Hematopoietic multipotent progenitor cell (in vitro differentiated cells): ENCODE data around the gene C14orf180. TPM values are rescaled to one million over a fixed set of nuclear protein-coding genes. Genes with fewer than 3 reads are reported as not detected.

Source experiments
- DNase-seq, 3 donors: peaks; one replicate each; pipeline ENCODE4 v3.0.0-alpha.2; 2011 to 2015; ENCODE audit warnings: low read depth in 2 of 3, low spot score in 2 of 3
- total RNA-seq: library from RNA; depleted of rRNA; stranded (reverse); fragments of >200 nt; gene quantifications from one replicate; pipeline ENCODE4 v1.2.3, GENCODE V29; 2012

Gene C14orf180
- total RNA-seq, 1 donor: not detected

DNA sequence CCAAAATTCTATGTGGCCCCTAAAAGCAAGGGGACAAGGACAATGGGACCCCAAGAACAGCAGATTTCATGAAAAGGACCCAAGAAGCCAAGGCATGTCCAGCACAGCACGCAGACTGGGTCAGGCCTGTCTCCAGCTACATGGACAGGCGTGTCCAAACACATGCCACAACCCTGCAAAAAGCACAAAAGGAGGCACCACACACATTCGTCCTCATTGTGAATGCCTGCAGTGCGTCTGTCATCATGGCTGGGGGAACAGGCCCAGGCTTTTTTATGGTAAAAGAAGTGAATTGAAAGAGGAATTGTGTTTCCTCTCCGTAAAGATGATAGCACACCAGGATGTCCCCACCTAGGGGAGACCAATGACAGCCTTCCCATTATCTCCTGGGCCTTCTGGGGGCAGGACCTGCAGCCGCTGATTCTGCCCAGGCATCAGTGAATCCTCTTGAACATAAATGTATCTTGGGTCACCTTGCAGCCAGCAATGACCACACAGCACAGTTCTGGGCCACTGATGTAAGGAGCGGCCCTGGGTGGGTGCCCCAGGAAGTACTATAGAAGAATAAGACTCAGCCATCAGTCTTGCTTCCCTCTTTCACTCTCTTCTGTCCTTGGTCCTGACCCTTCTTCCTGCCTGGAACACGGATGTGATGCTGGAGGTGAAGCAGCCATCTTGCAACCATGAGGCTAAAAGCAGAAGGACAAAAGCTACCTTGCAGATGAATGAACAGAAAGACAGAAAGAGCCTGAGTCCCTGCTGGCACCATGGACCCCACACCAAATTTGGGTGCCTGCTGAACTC lies 29.8 kb upstream of the C14orf180 start:
- DNase-seq: no peak

DNA sequence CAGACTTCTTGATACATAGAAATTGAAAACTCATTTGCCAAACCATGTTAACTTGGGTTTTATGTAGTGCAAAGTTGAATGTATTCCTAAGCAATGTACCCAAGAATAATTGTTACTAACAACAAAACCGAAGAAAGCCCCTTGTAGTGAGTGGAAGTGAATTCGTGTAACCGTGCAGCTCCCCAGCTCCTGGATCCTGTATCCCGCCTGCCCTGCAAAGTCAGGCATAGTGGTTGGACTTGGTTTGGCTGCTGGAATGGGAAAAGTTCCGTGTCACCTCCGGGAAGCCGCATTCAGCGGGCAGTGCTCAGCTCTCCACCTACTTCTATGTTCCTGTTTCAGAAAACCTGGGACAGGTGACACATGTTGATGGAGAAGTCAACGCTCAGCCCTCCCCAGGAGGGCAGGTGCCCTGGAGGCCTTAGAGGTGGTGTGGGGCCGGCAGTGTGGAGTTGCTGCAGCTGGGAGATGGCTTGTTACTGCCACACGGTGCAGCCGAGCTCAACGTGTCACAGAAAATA lies 29.2 kb upstream of the C14orf180 start:
- no peak for DNase-seq

DNA sequence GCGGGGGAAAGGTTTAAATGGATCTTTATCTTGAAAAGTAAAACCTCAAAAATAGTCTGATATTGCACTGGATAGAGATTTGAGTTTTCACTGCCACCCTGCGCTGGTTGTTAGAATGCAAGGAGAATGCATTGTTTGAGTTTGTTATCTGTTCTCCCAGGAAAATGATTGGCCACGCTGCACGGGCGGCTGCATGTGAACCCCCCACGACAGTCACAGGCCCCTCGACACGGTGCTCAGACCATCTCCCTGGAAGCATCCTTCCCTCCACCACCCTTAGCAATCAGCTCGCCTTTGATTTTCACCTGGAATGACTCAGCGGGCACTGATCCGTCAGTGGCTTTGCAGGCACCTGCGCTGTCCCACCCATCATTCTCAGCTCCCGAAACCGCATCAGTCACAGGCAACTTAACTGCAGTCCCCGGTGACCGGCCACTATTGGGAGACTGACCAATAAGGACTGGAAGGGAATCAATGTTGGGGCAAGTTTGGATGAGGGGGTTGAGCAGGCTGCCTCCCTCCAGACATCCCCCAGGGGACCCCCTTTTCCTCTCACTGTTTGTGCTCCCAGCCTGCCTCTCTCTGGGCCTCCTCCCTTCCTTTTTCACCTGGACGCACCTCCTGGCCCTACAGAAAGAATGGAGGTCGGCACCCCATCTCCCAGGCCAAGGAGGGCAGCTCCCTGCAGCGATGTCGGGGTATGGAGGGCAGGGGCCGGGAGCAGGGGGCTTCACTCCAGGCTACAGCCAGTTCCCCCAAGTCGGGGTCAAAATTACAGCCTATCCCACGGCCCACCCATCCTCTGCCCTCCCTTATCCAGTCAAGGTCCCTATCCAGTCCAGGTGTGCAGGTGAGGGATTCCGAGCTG lies 28.5 kb upstream of the C14orf180 start:
- no peak for DNase-seq

DNA sequence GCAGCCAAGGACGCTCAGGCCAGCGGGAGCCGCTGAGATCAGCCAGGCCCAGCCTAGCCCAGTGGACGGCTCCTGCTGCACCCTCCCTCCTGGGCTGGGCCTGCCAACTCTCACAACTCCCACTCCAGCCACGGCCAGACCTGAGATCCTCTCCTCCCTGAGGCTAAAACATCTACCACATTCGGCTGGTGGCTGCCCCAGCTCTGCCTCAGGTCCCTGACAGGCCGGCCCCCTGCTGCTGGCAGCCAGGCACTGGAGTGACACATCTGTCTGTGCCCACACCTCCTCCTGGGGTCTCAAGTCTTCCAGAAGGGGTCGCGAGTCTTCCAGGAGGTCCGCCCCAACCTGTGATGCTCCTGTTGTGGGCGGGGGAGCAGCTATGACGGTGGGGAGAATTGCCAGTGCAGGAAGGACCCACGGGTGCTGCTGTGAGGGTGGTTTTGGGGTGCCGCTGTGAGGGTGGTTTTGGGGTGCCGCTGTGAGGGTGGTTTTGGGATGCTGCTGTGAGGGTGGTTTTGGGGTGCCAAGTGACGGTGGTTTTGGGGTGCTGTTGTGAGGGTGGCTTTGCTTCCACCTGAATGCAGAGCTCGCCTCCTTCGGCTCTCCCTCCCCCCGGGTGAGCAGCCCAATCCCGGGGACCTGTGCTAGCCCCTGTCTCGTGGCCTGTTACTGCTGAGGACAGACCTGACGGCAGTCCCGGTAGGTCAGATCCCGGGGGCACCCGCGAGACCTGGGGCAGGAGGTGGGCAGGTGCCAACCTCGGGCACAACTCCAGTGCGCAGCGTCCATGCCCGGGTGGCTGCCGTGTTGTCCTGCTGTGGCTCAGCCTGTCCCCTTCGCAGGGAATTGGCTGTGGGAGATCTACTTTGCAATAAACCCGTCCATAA lies 27.5 kb upstream of the C14orf180 start:
- no peak for DNase-seq

DNA sequence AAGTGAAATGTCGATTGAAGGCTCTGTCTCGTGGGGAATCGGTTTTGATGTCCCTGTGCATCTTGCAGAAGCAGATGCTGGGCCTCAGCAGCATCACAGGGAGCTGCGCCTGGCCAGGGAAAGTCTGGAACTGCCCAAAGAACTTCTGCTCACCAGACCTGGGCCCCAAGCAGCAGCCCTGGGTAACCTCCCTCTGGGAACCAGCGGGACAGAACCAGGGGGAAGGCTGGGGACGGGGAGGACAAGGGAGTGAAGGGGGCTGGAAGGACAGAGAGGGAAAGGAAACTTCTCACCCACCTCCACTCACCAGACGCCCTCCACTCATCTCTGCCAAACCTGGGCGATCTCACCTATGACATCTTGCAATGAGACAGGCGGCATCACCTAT lies 26.8 kb upstream of the C14orf180 start:
- no peak for DNase-seq

DNA sequence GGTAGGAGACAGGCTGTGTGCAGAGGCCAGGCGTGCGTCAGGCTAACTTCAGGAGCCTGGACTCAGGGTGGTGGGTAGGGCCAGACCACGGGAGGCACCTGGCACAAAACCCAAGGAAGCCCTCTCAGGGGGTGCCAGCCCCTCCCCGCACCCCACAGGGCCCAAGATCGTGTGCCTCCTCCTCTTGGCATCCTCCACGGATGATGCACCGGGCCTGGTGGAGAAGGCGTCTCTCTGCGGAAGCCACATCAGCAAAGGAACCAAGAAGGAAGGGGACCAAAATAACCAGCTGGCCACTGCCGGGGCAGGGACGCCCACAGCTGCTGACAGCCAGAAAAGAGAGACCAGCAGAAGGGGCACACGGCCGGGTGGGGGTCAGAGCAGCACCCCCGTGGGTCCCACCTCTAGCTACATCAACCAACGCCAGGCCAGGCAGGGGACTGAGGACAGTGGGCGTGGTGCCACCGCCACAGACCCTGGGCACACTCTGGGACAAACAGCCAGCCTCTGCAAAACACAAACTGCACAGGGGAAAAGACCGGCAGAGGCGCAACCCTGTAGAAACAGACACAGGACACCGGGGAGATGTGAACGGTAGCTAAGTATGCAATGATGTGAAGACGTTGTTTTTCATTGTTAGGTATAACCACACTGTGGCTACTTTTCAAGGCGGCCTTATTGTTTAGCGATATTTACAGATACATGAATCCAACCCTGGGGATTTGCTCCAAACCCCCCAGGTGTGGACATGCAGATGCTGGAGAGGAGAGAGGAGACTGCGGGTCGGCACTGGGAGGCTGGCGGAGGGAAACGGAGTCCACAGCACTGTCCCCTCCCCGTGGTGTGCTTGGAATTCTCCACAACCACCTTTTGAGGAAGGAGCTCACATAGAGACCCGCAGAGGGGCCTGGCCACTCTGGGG lies 26.1 kb upstream of the C14orf180 start:
- DNase-seq: no peak

DNA sequence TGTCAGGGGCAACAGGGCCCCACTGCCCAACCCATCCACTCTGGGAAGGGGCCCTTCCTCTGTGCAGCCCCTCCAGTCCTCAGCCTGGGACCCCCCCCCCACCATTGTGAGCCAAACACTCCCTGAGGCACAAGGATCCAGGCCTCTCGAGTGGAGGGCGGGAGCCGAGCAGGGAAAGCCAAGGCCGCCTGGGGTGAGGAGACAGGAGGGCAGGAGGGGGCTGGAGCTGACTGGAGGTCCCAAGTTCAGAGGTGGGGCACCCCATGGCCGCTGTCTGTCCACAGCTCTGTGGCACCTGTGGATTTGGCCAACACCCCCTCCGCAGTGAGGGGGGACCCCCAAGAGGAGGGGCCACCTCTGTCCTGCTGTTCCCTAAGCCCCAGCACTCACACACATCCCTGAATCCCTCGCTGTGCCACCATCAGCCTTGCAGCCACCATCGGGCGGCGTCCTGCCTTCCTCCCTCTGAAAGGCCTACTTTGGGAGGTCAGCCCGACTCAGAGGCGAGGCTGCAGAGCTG lies 25.4 kb upstream of the C14orf180 start:
- no peak for DNase-seq

DNA sequence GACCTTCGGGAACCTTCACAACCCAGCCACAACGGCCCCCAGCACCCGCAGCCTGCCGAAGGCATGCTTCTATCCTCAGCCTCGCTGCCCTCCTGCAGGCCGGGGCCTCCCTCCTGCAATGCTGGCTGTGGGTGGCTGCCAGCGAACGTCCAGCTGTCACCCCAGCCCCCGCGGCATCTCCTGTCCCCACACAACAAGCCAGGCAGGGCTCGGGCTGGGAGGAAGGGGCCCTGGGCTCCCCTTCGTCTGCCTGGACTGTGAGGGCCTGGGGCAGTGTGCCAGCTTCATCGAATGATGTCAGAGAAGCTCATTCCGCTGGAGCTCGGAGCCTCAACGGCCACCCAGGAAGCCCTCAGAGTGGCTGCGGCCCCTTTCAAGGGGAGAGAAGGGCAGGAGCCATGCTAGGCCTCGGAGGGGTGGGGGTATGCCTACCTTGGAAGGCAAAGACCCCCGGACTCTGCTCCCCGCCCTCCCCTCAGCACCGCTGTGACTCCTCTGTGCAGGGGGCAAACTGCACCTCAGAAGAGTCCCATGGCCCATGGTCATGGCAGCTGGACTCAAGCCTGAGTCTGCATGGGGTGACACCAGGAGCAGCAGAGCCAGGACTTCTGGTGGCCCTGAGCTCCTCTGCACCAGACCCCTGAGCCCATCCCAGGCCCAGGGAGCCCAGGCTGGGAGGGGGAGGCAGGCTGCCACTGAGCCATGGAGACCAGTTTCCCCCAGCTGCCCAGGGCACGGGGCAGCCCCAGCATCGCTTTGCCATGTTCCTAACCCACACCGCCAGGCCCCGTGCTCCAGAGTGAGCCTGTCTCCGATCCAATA lies 24.7 kb upstream of the C14orf180 start:
- no peak for DNase-seq

DNA sequence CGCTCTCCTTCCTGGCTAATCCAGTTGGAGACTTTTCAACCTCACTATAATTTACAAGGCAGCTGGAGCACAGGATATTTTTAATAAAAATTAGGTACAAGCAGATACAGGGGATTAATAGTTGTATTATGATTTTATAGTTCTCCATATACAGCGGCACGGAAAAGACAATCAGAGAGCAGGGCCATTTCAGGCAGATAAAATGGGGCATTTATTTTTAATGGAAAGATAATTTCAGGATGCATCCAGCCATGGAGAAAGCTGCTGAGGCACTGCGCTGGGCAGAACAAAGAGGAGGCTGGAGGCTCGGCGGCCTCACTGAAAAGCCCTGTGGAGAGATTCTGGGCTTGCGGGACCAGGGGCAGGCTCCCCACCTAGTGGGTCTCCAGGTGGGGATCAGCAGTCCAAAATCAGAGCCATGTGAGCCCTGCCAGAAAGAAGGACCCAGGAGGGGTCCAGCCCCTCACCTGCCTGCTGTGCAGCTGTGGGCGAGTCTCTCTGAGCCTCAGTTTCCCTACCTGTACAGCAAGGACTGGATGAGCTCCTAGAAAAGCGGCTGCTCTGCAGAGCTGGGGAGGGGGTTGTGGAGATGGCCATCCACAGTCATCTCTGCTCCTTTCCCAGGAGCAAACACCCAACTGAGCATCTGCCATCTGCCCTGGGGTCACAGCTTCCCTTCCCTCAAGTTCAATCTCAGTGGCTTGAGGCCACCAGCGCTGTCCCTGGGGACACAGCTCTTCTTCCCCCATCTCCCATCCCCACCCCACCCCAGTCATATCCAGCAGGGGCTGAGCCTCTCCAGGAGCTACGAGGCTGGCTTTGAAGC lies 23.9 kb upstream of the C14orf180 start:
- DNase-seq: no peak

DNA sequence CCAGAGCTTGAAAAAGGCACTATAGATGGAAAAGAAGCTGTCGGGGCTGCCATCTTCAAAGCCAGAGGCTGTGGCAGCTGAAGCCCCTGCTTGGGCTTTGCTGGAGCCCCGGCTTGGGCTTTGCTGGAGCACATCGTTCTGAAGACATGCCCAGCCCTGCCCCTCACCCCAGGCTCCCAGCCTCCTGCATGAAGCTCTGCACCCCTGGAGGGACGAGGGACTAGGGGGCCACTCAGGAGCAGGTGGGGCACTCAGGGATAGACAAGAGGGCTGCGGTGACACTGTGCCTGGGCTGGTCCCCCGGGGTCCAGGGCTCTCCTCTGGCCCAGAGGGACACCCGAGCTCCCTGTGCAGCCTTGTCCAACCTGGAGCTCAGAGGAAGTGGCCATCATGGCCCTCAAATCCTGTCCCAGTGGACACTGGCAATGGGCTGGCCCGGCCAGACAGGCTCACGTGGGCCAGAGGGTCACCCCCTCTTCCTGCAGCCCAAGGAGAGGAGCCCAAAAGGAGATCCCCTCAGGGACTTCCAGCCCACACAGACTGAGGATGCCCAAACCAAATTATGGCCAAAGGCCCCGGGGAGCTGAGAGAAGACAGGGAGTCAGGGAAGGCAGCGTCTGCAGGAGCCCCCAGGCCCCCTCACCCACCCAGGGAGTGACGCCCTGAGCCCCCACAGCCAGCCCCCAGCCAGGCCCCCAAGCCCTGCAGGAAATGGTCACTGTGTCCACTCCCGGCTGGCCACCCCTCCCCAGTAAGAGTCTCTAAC lies 23.1 kb upstream of the C14orf180 start:
- no peak for DNase-seq

DNA sequence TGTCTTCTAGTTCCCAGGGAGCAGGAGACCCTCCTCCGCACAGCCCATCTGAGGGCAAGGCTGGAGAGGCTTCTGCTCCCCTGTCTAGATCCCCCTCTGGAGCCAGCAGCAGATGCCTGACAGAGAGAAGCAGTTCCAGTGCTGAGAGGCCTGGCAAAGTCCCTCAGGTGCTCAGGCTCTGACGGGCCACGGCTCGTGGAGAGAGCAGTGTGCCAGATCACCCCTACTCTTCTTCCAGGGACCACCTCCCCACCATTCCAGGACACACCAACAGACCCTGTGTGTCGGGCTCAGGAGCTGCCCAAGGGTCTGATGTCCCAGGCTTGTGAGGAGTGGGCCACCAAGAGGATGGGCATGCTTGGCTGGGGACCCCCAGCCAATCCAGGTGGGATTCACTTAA lies 22.5 kb upstream of the C14orf180 start:
- no peak for DNase-seq

DNA sequence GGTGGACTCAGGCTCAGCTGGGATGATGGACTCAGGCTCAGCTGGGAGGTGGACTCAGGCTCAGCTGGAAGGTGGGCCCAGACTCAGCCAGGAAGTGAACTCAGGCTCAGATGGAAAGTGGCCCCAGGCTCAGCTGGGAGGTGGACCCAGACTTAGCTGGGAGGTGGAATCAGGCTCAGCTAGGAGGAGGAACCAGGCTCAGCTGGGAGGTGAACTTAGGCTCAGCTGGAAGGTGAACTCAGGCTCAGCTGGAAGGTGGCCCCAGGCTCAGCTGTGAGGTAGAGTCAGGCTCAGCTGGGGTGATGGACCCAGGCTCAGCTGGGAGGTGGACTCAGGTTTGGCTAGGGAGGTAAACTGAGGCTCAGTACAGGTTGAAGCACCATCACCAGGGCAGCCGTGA lies 21.8 kb upstream of the C14orf180 start:
- DNase-seq: no peak

DNA sequence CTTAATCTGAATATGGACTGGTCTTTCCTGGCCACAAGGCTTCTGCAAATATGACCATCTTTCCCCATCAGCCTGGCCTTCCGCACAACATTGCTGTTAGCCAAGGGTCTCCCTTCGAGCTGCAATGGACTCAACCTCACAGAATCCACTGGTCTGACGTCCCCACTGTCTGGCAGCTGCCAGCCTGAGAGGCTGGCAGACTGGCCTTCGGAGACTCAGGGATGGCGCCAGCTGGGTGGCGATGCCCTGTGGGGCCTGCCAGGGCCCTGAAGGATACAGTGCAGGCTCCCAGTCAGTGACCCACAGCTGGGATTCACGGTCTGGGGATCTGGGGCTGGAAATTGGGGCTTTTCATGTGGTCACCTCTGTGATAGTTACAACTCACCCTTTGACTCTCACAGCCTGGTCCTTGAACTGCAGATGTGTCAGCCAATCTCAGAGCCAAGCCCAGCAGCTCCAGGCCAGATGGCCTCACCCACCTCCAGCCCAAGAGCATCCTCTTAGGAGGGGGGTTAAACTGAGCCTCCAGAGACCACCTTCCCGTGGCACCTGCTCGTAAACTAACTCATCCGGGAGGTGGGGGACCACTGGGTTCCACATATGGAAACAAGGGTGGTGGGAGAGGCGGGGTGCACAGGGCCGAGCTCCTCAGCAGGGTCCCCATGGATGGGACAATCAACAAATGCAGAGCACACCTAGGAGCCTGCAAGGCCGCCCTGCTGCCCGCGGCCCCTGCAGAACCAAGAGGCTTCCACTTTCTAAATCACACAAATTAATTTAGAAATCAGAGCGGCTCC lies 21.1 kb upstream of the C14orf180 start:
- DNase-seq: no peak

DNA sequence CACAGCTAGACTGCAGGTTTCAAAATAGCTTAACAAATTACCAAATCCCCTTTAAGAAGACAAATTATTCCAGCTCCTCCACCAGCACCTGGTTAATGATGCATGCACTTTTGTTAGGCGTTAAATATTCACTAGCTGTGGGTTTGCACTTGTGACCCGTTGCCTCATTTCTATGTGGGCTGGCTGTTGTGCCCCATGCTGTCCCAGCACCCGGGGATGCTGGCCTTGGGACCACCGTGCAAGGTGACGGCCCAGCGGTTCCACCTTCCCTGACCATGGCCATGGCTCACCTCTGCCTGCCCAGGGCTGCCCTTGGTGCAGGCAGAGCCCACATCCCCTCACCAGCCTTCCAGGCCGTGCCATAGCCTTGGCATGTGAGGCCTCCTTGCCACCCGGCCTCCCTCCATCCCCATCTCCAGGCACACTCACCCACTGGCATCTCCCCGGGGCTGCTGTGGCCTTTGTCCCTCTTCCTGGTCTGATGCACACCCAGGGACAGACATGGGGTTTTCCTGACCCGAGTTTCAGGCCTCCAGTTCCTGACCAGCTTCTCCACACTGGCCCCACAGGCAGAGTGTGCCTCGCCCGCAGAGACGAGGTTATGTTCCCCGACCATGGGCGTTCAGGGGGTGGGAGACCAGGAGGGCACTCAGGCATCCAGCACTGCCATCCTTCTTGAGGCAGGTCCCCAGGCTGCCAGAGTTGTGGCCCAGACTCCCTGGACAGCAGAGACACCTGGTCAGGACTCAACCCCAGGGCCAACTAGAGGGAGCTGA lies 20.3 kb upstream of the C14orf180 start:
- DNase-seq: no peak

DNA sequence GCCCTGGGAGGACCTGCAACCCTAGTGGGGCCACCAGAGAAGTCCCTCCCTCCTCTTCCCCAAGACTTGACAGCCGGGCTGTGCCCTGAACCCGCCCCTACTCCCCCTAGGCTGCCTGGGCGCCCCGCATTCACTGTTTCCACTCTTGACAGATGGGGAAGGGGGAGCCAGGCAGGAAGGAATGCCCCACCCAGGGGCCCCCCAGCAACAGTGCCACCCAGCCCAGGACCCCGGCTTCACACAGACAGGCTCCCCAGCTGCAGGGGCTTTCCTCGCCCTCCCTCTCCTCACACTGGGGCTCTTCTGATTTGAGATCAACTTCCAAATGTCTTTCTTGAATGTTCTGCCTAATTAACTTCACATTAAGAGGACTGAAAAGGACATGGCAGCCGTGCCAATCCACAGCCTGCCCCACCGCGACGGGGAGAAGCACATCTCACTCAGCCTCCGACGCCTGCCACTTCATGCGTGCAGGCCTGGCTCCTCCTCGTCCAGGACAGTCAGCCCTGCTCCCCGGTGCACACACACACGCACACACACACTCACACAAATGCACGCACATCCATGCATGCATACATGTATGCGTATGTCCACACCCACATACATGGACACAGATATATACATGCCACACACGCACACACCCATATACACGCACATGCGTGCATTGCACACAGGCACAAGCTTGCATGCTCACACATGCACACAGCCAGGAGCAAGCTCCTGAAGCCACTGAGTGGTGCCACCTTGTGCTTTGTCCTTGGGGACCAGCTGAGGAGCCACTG lies 19.6 kb upstream of the C14orf180 start:
- DNase-seq: no peak
